Measurements from ENCODE around the gene L2HGDH. TPM values are rescaled to one million over a fixed set of nuclear protein-coding genes. Genes with fewer than 3 reads are reported as not detected.

L2HGDH gene
- total and polyA plus RNA-seq, 9 of the 15 experiments (the other 6 are each of a cell fraction or from before 2014, with no cell fraction given), result 1.7 to 16.1 (median 10.5) TPM

DNA sequence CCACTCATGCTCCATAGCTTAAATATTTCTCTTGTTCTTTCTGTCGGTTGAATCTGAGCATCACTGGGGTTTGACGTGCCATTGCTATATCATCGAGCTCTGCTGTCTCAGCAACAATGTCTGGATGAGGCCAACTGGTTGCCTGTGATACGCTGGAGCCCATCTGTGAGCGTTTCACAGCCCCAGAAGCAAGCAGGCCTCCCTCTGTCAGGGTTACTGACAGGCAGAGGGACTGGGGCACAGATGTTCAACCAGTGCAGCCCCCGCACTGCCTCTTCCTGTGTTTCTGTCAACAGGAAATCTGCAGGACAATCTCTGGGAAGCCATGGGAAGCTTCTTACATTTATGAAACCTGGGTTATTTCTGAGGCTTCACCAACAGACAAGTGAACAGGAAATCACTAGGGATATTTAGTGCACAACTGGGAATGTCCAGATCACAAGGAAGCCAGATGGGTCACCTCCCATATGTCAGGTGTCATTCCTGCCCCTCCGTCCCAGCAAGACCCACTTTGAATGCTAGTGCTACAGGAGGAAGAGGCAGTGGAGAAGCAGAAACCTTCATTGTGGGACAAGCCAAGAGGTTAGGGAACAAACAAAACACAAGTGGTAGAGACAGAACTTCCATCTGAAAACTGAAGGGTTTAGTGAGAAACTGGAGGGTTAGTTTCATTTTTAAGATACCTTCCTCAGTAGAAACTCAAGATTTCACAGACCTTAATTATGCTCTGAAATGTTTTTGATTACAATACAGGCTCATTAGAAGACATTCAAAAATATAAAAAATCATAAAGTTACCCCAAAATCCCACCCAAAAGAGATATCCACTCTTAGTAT is 24.2 kb upstream of the L2HGDH start (continued):
- TF ChIP-seq, protein P1, sequence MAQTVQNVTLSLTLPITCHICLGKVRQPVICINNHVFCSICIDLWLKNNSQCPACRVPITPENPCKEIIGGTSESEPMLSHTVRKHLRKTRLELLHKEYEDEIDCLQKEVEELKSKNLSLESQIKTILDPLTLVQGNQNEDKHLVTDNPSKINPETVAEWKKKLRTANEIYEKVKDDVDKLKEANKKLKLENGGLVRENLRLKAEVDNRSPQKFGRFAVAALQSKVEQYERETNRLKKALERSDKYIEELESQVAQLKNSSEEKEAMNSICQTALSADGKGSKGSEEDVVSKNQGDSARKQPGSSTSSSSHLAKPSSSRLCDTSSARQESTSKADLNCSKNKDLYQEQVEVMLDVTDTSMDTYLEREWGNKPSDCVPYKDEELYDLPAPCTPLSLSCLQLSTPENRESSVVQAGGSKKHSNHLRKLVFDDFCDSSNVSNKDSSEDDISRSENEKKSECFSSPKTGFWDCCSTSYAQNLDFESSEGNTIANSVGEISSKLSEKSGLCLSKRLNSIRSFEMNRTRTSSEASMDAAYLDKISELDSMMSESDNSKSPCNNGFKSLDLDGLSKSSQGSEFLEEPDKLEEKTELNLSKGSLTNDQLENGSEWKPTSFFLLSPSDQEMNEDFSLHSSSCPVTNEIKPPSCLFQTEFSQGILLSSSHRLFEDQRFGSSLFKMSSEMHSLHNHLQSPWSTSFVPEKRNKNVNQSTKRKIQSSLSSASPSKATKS (CRISPR knock-in tag; IDR thresholded peaks at IDR 0.05), result no peak
- TF ChIP-seq PHB (CRISPR knock-in tag; IDR thresholded peaks at IDR 0.05), result no peak
- TF ChIP-seq KLF13 (tag; IDR thresholded peaks at IDR 0.05; ENCODE audit: borderline replicate concordance, low read depth), result no peak
- TF ChIP-seq RAD51 (IDR thresholded peaks at IDR 0.05; ENCODE audit: borderline replicate concordance, low read depth), result no peak
- no peak for TF ChIP-seq HNRNPLL (IDR thresholded peaks at IDR 0.05; ENCODE audit: low read depth, low read length, poor library complexity, severe bottlenecking)
- TF ChIP-seq SNRNP70 (optimal IDR thresholded peaks at IDR 0.05; ENCODE audit: low read depth, low read length), result no peak
- TF ChIP-seq, protein P2, sequence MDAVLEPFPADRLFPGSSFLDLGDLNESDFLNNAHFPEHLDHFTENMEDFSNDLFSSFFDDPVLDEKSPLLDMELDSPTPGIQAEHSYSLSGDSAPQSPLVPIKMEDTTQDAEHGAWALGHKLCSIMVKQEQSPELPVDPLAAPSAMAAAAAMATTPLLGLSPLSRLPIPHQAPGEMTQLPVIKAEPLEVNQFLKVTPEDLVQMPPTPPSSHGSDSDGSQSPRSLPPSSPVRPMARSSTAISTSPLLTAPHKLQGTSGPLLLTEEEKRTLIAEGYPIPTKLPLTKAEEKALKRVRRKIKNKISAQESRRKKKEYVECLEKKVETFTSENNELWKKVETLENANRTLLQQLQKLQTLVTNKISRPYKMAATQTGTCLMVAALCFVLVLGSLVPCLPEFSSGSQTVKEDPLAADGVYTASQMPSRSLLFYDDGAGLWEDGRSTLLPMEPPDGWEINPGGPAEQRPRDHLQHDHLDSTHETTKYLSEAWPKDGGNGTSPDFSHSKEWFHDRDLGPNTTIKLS (IDR thresholded peaks at IDR 0.05; ENCODE audit: borderline replicate concordance, low read depth), result no peak
- TF ChIP-seq, protein P3, sequence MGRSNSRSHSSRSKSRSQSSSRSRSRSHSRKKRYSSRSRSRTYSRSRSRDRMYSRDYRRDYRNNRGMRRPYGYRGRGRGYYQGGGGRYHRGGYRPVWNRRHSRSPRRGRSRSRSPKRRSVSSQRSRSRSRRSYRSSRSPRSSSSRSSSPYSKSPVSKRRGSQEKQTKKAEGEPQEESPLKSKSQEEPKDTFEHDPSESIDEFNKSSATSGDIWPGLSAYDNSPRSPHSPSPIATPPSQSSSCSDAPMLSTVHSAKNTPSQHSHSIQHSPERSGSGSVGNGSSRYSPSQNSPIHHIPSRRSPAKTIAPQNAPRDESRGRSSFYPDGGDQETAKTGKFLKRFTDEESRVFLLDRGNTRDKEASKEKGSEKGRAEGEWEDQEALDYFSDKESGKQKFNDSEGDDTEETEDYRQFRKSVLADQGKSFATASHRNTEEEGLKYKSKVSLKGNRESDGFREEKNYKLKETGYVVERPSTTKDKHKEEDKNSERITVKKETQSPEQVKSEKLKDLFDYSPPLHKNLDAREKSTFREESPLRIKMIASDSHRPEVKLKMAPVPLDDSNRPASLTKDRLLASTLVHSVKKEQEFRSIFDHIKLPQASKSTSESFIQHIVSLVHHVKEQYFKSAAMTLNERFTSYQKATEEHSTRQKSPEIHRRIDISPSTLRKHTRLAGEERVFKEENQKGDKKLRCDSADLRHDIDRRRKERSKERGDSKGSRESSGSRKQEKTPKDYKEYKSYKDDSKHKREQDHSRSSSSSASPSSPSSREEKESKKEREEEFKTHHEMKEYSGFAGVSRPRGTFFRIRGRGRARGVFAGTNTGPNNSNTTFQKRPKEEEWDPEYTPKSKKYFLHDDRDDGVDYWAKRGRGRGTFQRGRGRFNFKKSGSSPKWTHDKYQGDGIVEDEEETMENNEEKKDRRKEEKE (IDR thresholded peaks at IDR 0.05; ENCODE audit: borderline replicate concordance in 1 of 2, control insufficient read depth in 1 of 2, low read depth in 2 of 2, low read length in 1 of 2), result no peak
- TF ChIP-seq C11orf30 (IDR thresholded peaks at IDR 0.05; ENCODE audit: low read depth), result peak; percentile 35; the same call in 1 of the 2 replicates
- TF ChIP-seq, protein P4, sequence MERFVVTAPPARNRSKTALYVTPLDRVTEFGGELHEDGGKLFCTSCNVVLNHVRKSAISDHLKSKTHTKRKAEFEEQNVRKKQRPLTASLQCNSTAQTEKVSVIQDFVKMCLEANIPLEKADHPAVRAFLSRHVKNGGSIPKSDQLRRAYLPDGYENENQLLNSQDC (CRISPR knock-in tag; IDR thresholded peaks at IDR 0.05), result no peak
- TF ChIP-seq, protein P5, sequence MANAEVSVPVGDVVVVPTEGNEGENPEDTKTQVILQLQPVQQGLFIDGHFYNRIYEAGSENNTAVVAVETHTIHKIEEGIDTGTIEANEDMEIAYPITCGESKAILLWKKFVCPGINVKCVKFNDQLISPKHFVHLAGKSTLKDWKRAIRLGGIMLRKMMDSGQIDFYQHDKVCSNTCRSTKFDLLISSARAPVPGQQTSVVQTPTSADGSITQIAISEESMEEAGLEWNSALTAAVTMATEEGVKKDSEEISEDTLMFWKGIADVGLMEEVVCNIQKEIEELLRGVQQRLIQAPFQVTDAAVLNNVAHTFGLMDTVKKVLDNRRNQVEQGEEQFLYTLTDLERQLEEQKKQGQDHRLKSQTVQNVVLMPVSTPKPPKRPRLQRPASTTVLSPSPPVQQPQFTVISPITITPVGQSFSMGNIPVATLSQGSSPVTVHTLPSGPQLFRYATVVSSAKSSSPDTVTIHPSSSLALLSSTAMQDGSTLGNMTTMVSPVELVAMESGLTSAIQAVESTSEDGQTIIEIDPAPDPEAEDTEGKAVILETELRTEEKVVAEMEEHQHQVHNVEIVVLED (CRISPR knock-in tag; IDR thresholded peaks at IDR 0.05), result no peak
- no peak for TF ChIP-seq NR1H2 (CRISPR knock-in tag; IDR thresholded peaks at IDR 0.05)
- no peak for TF ChIP-seq TEAD1 (CRISPR knock-in tag; IDR thresholded peaks at IDR 0.05)
- TF ChIP-seq PHTF2 (CRISPR knock-in tag; IDR thresholded peaks at IDR 0.05), result no peak
- peak; percentile 9; the same call in 1 of the 2 replicates for TF ChIP-seq NCOR1 (IDR thresholded peaks at IDR 0.05)
